ENCODE measurements around the gene KDM5B. TPM values are rescaled to one million over a fixed set of nuclear protein-coding genes. Genes with fewer than 3 reads are reported as not detected.

Gene KDM5B
- total and polyA plus RNA-seq, 9 of the 15 experiments (the other 6 are each of a cell fraction or from before 2014, with no cell fraction given): 15.4 to 90.6 (median 57.1) TPM

DNA sequence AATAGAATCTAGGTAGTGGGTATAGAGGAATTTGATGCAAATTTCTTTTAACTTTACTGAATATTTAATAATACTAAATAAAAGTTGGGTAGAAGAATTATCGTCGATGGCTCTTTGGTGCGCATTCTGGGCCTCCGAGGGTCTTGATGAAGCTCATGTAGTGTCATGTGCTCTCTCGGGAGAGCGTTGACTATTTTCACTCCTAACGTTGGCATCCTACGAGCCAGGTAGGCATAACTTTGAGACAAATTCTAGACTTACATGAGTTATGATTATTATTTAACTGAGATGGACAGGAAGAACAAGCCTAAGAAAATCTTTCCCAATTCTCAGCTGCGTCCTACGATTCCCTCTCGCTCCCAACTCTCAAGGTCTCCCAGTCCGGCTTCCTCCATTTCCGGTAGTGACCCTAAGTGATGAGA is 2.0 kb upstream of the KDM5B start (continued):
- TF ChIP-seq, protein P1, sequence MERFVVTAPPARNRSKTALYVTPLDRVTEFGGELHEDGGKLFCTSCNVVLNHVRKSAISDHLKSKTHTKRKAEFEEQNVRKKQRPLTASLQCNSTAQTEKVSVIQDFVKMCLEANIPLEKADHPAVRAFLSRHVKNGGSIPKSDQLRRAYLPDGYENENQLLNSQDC (CRISPR knock-in tag; IDR thresholded peaks at IDR 0.05): 0 out of 2 replicates have a peak, but pooled peaks have one; percentile 39
- TF ChIP-seq, protein P2, sequence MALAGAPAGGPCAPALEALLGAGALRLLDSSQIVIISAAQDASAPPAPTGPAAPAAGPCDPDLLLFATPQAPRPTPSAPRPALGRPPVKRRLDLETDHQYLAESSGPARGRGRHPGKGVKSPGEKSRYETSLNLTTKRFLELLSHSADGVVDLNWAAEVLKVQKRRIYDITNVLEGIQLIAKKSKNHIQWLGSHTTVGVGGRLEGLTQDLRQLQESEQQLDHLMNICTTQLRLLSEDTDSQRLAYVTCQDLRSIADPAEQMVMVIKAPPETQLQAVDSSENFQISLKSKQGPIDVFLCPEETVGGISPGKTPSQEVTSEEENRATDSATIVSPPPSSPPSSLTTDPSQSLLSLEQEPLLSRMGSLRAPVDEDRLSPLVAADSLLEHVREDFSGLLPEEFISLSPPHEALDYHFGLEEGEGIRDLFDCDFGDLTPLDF (CRISPR knock-in tag; IDR thresholded peaks at IDR 0.05): no peak
- TF ChIP-seq FOSL1 (tag; conservative IDR thresholded peaks at IDR 0.05): 0 out of 2 replicates have a peak, but pooled peaks have one; percentile 3
- TF ChIP-seq, protein P3, sequence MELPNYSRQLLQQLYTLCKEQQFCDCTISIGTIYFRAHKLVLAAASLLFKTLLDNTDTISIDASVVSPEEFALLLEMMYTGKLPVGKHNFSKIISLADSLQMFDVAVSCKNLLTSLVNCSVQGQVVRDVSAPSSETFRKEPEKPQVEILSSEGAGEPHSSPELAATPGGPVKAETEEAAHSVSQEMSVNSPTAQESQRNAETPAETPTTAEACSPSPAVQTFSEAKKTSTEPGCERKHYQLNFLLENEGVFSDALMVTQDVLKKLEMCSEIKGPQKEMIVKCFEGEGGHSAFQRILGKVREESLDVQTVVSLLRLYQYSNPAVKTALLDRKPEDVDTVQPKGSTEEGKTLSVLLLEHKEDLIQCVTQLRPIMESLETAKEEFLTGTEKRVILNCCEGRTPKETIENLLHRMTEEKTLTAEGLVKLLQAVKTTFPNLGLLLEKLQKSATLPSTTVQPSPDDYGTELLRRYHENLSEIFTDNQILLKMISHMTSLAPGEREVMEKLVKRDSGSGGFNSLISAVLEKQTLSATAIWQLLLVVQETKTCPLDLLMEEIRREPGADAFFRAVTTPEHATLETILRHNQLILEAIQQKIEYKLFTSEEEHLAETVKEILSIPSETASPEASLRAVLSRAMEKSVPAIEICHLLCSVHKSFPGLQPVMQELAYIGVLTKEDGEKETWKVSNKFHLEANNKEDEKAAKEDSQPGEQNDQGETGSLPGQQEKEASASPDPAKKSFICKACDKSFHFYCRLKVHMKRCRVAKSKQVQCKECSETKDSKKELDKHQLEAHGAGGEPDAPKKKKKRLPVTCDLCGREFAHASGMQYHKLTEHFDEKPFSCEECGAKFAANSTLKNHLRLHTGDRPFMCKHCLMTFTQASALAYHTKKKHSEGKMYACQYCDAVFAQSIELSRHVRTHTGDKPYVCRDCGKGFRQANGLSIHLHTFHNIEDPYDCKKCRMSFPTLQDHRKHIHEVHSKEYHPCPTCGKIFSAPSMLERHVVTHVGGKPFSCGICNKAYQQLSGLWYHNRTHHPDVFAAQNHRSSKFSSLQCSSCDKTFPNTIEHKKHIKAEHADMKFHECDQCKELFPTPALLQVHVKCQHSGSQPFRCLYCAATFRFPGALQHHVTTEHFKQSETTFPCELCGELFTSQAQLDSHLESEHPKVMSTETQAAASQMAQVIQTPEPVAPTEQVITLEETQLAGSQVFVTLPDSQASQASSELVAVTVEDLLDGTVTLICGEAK (IDR thresholded peaks at IDR 0.05): peak; percentile 56; the same call in 1 of the 2 replicates
- TF ChIP-seq, protein P3 (CRISPR knock-in tag; IDR thresholded peaks at IDR 0.05): no peak
- TF ChIP-seq EHMT2 (IDR thresholded peaks at IDR 0.05): 0 out of 2 replicates have a peak, but pooled peaks have one; percentile 24

Measured in K562 (cell line).